AG04450 (cell line): ENCODE results near the gene SEC31B. TPM values are rescaled to one million over a fixed set of nuclear protein-coding genes. Genes with fewer than 3 reads are reported as not detected.
A peak's percentile ranks its signal among the peaks of the same experiment; 100 is the strongest.

ENCODE experiments used
- CTCF ChIA-PET: fragments of 300-600, 350-600 bp; formaldehyde crosslinking; extraction: SDS; loops from one replicate; lab custom pipeline; 2022; ENCODE audit warnings: antibody characterized with exemption, inconsistent platforms; lab: Charles Lee
- POLR2A ChIA-PET: fragments of 350-600 bp; formaldehyde crosslinking; extraction: SDS; loops from one replicate; lab custom pipeline; 2021; ENCODE audit warnings: antibody characterized with exemption, inconsistent platforms; lab: Yijun Ruan, JAX
- DNase-seq: peaks from one replicate; pipeline ENCODE4 v3.0.0-alpha.2; 2011; ENCODE audit warnings: low read depth, low spot score
- H3K27ac ChIP-seq: one replicate; pipeline ENCODE4 v1.5.1; 2012; ENCODE audit warnings: low read depth, low read length, control low read depth
- H3K27me3 ChIP-seq: one replicate; pipeline ENCODE4 v1.6.0; 2012; ENCODE audit warnings: low read length; ENCODE audit not compliant: control insufficient read depth, insufficient read depth
- H3K4me3 ChIP-seq: 2 replicates; pipeline ENCODE4 v1.5.1; 2011; ENCODE audit warnings: mild to moderate bottlenecking, low read depth, low read length, control low read depth
- H3K9me3 ChIP-seq: 2 replicates; pipeline ENCODE4 v1.5.1; 2012; ENCODE audit warnings: low read length; ENCODE audit not compliant: control insufficient read depth, insufficient read depth
- CTCF ChIP-seq: IDR thresholded peaks from 2 replicates; pipeline ENCODE4 v1.5.1; 2011; ENCODE audit warnings: low read depth, low read length, control low read depth, inconsistent platforms
- polyA plus RNA-seq: library from polyadenylated mRNA; depleted of rRNA; stranded (reverse); fragments of >200 nt; gene quantifications from 2 replicates; pipeline ENCODE4 v1.2.3, GENCODE V29; 2011

SEC31B gene
- polyA plus RNA-seq, 1 experiment: 4.8 TPM

GRCh38 chr10:100518761-100519241 lies 860 bp downstream of the SEC31B start:
- TF ChIP-seq CTCF: peak; percentile 69
- Histone ChIP-seq H3K9me3 (no peaks in the 10 kb centered on the region; the same call in 1 of the 2 replicates), H3K27me3 (no peaks in the 10 kb centered on the region), H3K27ac (no peak overlapping the region), H3K4me3 (no peak overlapping the region; the same call in 1 of the 2 replicates)
- POLR2A ChIA-PET: interaction anchor here (1.1 kb wide), 2 partner anchors 17 to 172 kb away, joined by 4 to 5 read pairs; partner anchors contain the start of genes HIF1AN and SCD
- no peak for DNase-seq
- CTCF ChIA-PET: interaction anchor here (0.6 to 8.5 kb wide), 39 partner anchors 9 to 367 kb away, joined by 3 to 137 read pairs (median 7); partner anchors contain the start of genes BLOC1S2, HIF1AN and SCD

- H3K9me3 ChIP-seq: no peaks in the 10 kb centered on the region
- H3K4me3 ChIP-seq: no peak overlapping the region
- ChIA-PET CTCF (interaction anchor here (0.6 to 8.5 kb wide), 7 partner anchors 8 to 363 kb away, joined by 3 to 137 read pairs (median 31); no protein-coding TSS in a partner anchor), POLR2A (no interaction called here)
- no peak for DNase-seq
- TF ChIP-seq CTCF: 0 out of 2 replicates have a peak, but pooled peaks have one; percentile 24
- H3K27me3 ChIP-seq: no peaks in the 10 kb centered on the region
- H3K27ac ChIP-seq: no peak overlapping the region
Observed at GRCh38 chr10:100516847-100517246, 2.8 kb downstream of the SEC31B start.

- Histone ChIP-seq H3K4me3 (no peak overlapping the region), H3K9me3 (no peaks in the 10 kb centered on the region), H3K27me3 (no peaks in the 10 kb centered on the region), H3K27ac (no peak overlapping the region)
- DNase-seq: no peak
- TF ChIP-seq CTCF: no peak
- CTCF ChIA-PET: interaction anchor here (8.5 kb wide), 1 partner anchor 84 kb away, joined by 137 read pairs; no protein-coding TSS in a partner anchor
- POLR2A ChIA-PET: no interaction called here
Observed at GRCh38 chr10:100515612-100516011, 4.0 kb downstream of the SEC31B start.

GRCh38 chr10:100510533-100511308 lies 8.9 kb downstream of the SEC31B start:
- ChIA-PET CTCF (interaction anchor here (0.6 to 6.4 kb wide), 9 partner anchors 8 to 367 kb away, joined by 3 to 93 read pairs (median 11); partner anchors contain the start of gene SEC31B), POLR2A (no interaction called here)
- TF ChIP-seq CTCF: no peak

More at GRCh38 chr10:100510533-100511308, 8.9 kb downstream of the SEC31B start:
- H3K9me3 ChIP-seq: no peaks in the 10 kb centered on the region
- H3K27ac ChIP-seq: no peak overlapping the region
- H3K4me3 ChIP-seq: no peak overlapping the region
- DNase-seq: no peak
- H3K27me3 ChIP-seq: no peaks in the 10 kb centered on the region
